ENCODE results near the gene RCC2.
A peak's percentile ranks its signal among the peaks of the same experiment; 100 is the strongest.

The RCC2 gene

DNA sequence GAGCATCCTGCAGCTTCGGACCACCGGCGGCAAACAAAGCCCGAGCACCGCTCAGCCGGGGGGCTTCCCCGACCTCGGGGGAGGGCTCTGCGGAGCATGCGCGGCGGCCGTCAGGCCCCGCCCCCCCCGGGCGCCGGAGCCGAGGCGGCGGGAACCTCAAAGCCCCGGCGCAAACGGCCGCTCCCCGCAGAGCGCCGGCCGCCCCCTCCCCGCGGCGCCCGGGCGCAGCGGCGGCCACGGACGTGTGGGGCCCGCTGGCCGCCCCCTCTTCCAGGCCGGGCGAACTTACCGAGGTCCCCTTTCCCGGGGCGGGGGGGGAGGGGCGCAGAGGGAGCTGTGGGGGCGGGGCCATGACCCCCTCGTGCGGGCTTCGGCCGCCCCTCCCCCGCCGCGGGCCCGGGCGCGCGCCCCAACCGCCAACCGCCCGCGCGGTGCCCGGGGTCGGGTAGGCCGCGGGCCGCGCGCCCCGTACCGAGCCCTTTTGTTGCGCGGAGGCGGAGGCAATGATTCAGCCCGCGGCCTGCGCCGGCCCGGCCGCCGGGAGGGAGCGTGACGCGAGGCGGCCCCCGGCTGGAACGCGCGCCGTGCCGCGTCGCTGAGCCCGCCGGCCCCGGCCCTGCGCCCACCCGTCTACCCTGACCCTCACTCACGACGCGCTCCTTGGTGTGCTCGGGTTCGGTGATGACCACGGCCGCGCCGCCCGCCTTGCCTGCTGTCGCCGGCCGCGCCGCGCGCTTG lies 1.7 kb downstream of the RCC2 start:
- TF ChIP-seq CTCF (conservative IDR thresholded peaks at IDR 0.05; ENCODE audit: control insufficient read depth, insufficient read depth, low read depth, low read length): no peak
- peak; percentile 46 for DNase-seq (ENCODE audit: low read depth)
- H3K4me3 ChIP-seq (ENCODE audit: control insufficient read depth, low read depth, low read length): peak overlapping the region; percentile 90

GRCh38 chr1:17437260-17437579 lies 2.3 kb downstream of the RCC2 start:
- no peak for DNase-seq (ENCODE audit: low read depth)
- peak overlapping the region; percentile 71 for H3K4me3 ChIP-seq (ENCODE audit: control insufficient read depth, low read depth, low read length)
- TF ChIP-seq CTCF (conservative IDR thresholded peaks at IDR 0.05; ENCODE audit: control insufficient read depth, insufficient read depth, low read depth, low read length): no peak

DNA sequence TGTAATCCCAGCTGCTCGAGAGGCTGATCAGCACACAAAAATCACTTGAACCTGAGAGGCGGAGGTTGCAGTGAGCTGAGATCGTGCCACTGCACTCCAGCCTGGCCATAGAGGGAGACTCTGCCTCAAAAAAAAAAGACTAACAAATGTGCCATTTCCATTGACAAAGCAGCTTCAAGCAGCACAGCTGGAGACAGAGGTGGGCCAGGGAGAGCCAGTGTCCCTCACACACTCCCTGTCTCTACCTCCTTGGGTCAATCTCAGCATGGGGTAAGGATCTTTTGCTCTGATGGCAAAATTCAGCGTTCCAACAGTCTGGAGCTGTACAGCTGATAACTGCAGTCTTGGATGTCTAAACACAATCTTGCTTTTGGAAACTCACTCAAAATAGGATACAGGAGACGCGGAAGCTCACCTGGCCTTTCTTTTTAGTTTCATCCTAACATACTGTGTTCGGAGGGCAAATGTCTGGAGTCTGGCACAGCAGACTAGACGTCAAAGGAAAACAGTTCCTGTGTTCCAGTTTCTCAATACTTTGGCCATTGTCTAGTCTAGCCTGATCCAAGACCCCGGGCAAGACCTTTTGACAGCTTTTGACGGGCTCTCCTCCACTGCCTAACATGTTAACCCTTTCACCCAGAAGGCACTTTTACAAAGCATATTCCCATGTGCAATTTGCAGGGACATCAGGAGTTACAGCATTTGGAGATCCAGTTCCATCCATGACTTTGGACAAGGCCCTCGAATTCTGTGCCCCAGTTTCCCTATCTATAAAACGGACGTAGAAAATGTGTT lies 2.9 kb downstream of the RCC2 start:
- no peak for DNase-seq (ENCODE audit: low read depth)
- H3K4me3 ChIP-seq (ENCODE audit: control insufficient read depth, low read depth, low read length): peak overlapping the region; percentile 71
- no peak for TF ChIP-seq CTCF (conservative IDR thresholded peaks at IDR 0.05; ENCODE audit: control insufficient read depth, insufficient read depth, low read depth, low read length)

DNA sequence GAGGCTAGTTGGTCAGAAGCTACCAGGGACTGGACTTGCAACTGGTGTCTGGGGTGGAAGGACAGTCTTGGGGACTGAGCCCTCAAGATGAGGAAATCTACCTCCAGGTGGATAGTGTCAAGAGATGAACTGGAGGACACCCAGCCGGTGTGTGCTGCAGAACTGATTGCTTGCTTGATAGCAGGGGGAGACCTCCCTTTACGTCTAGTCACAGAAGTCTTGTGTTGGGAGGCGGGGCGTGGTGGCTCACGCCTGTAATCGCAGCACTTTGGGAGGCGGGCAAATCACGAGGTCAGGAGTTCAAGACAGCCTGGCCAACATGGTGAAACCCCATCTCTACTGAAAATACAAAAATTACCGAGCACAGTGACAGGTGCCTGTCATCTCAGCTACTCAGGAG lies 4.9 kb downstream of the RCC2 start:
- no peak for DNase-seq (ENCODE audit: low read depth)

DNA sequence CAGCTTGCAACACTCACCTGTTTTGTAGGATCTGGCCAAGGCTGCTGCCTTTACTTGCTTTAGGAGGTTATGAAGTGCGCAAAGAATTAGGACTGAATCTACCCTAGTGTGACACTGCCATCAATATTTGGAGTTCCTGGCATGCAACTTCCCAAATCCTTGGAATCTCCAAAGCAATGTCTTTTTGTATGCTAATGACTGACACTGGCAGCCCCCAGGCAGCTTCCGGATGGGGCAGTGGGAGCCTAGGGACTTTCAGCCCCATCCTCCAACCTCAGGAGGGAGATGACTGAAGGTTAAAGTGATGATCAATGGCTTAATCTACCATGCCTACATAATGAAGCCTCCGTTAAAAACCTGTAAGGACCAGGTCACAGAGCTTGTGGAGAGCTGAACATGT lies 5.5 kb downstream of the RCC2 start:
- no peak overlapping the region for H3K4me3 ChIP-seq (ENCODE audit: control insufficient read depth, low read depth, low read length)
- DNase-seq (ENCODE audit: low read depth): no peak
- no peak for TF ChIP-seq CTCF (conservative IDR thresholded peaks at IDR 0.05; ENCODE audit: control insufficient read depth, insufficient read depth, low read depth, low read length)

More for the DNA sequence above, 4.9 kb downstream of the RCC2 start:
- TF ChIP-seq CTCF (conservative IDR thresholded peaks at IDR 0.05; ENCODE audit: control insufficient read depth, insufficient read depth, low read depth, low read length): no peak
- H3K4me3 ChIP-seq (ENCODE audit: control insufficient read depth, low read depth, low read length): no peak overlapping the region

DNA sequence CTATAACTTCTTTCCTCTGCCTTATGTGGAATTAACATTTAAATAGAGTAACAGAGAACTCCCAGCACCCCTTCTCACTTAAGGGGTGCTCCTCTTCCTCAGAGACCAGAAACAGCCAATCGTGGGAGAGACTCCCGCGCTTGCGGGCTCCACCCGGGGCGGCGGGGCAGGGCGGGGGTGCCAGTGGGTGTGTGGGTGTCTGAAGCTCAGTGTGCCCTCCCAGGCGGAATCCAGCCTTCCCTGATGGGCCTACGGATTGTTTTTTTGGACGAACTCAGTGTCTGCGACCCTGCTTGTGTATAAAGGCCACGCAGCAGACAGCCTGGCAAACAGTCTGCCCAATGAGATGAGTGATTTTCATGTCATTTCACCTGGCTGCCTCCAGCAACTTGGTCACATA lies 6.2 kb downstream of the RCC2 start:
- DNase-seq (ENCODE audit: low read depth): no peak
- TF ChIP-seq CTCF (conservative IDR thresholded peaks at IDR 0.05; ENCODE audit: control insufficient read depth, insufficient read depth, low read depth, low read length): no peak
- no peak overlapping the region for H3K4me3 ChIP-seq (ENCODE audit: control insufficient read depth, low read depth, low read length)

Measured in fibroblast of mammary gland (primary cell).